Epithelial cell of prostate (primary cell): ENCODE data around the gene TXLNA.

Experiments used
- DNase-seq: peaks from one replicate; pipeline ENCODE4 v3.0.0-alpha.2; 2011; ENCODE audit warnings: low read depth, low spot score
- H3K27ac ChIP-seq: fragments of 450-650 bp; 2 replicates; pipeline ENCODE4 v1.5.1; 2017; ENCODE audit warnings: mild to moderate bottlenecking

TXLNA gene

GRCh38 chr1:32182060-32182459 lies 2.6 kb downstream of the TXLNA start:
- no peak overlapping the region for H3K27ac ChIP-seq
- DNase-seq: no peak

- no peak overlapping the region for H3K27ac ChIP-seq
Measured at GRCh38 chr1:32184650-32185049, 5.2 kb downstream of the TXLNA start.

GRCh38 chr1:32186077-32186476 lies 6.6 kb downstream of the TXLNA start:
- peak overlapping the region; percentile 56 for H3K27ac ChIP-seq

More at GRCh38 chr1:32184650-32185049, 5.2 kb downstream of the TXLNA start:
- DNase-seq: no peak

GRCh38 chr1:32186491-32186890 lies 7.0 kb downstream of the TXLNA start:
- DNase-seq: no peak
- H3K27ac ChIP-seq: peak overlapping the region; percentile 56

More at GRCh38 chr1:32186077-32186476, 6.6 kb downstream of the TXLNA start:
- DNase-seq: no peak

GRCh38 chr1:32187850-32188249 lies 8.4 kb downstream of the TXLNA start:
- DNase-seq: no peak
- H3K27ac ChIP-seq: no peak overlapping the region

- H3K27ac ChIP-seq: no peak overlapping the region
- no peak for DNase-seq
Measured at GRCh38 chr1:32192220-32192948, 12.9 kb downstream of the TXLNA start.

- no peak overlapping the region for H3K27ac ChIP-seq
- no peak for DNase-seq
Measured at GRCh38 chr1:32194984-32195383, 15.5 kb downstream of the TXLNA start.

- H3K27ac ChIP-seq: no peak overlapping the region
- DNase-seq: no peak
Measured at GRCh38 chr1:32195531-32195930, 16.1 kb downstream of the TXLNA start.

GRCh38 chr1:32195972-32196823 lies 16.7 kb downstream of the TXLNA start:
- no peak for DNase-seq
- H3K27ac ChIP-seq: no peak overlapping the region

GRCh38 chr1:32197074-32197473 lies 17.6 kb downstream of the TXLNA start:
- no peak overlapping the region for H3K27ac ChIP-seq
- no peak for DNase-seq

GRCh38 chr1:32197837-32198236 lies 18.4 kb downstream of the TXLNA start:
- H3K27ac ChIP-seq: no peak overlapping the region
- DNase-seq: no peak

GRCh38 chr1:32198237-32199042 lies 19.0 kb downstream of the TXLNA start:
- H3K27ac ChIP-seq: no peak overlapping the region
- DNase-seq: no peak

- H3K27ac ChIP-seq: no peak overlapping the region
- DNase-seq: no peak
Measured at GRCh38 chr1:32199043-32199716, 19.7 kb downstream of the TXLNA start.

- DNase-seq: no peak
- H3K27ac ChIP-seq: peak overlapping the region; percentile 40
Measured at GRCh38 chr1:32199717-32200072, 20.2 kb downstream of the TXLNA start.

GRCh38 chr1:32200226-32201010 lies 20.9 kb downstream of the TXLNA start, which contains the start of gene CCDC28B:
Gene CCDC28B, plus strand, starts transcription at chr1:32200595. Its CDS starts 1,341 bp downstream, at chr1:32201936.
- H3K27ac ChIP-seq: peak within 1 kb of the TSS; percentile 40
- DNase-seq: no peak

GRCh38 chr1:32201011-32201855 lies 21.8 kb downstream of the TXLNA start:
- DNase-seq: no peak
- H3K27ac ChIP-seq: no peak overlapping the region

- H3K27ac ChIP-seq: no peak overlapping the region
- no peak for DNase-seq
Measured at GRCh38 chr1:32204943-32205361, 25.5 kb downstream of the TXLNA start.
